CD4-positive, alpha-beta T cell treated with Interleukin-17A for 4 hours (primary cell): Measurements from ENCODE around the gene SSX4.
"Not testable (repeated sequence)": the region's sequence is repeated elsewhere in the genome, so short reads cannot be mapped to it uniquely, and the experiment has no call there.

Experiments
- DNase-seq: peaks from one replicate; pipeline ENCODE4 v3.0.0-alpha.2; 2020; ENCODE audit warnings: mixed read lengths

Gene SSX4, protein sequence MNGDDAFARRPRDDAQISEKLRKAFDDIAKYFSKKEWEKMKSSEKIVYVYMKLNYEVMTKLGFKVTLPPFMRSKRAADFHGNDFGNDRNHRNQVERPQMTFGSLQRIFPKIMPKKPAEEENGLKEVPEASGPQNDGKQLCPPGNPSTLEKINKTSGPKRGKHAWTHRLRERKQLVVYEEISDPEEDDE

DNA sequence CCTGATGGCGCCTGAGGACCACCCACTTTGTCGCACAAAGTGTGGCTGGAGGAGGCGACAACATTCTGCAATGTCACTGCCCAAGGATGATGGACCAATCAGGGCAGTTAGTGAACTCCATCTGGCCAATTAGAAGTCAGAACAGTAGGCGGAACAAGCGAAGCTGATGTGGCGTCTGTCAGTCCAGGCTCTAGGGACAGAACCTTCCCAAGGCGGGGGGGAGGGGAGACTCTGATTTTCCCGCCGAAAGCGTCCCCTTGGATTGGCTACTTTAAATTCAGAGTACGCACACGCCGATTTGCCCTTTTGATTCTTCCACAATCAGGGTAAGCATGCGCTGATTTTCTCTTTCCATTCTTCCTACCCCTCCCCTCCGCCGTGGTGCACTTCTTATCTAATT is at the start of gene SSX4:
Gene SSX4 (plus strand): TSS at position 301 of the 400 bp plus-strand sequence. CDS start 515 bp downstream, outside the sequence.
- not testable (repeated sequence) for DNase-seq

DNA sequence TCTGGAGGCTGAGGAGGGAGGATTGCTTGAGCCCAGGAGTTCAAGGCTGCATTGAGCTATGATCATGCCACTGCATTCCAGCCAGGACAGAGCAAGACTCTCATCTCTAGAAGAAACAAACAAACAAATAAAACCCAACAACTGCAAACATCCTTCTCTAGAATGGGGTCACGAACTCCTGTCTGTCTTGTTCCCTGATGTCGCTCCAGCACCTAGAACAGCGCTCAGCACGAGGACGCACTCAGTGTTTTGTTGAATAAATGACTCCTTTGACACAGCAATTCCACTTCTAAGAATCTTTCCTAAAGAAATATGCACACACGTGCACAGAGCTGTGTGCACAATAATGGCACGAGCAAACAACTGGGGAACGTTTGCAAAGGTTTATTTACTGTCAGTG is 37.3 kb upstream of the SSX4 start:
- DNase-seq, result not testable (repeated sequence)

DNA sequence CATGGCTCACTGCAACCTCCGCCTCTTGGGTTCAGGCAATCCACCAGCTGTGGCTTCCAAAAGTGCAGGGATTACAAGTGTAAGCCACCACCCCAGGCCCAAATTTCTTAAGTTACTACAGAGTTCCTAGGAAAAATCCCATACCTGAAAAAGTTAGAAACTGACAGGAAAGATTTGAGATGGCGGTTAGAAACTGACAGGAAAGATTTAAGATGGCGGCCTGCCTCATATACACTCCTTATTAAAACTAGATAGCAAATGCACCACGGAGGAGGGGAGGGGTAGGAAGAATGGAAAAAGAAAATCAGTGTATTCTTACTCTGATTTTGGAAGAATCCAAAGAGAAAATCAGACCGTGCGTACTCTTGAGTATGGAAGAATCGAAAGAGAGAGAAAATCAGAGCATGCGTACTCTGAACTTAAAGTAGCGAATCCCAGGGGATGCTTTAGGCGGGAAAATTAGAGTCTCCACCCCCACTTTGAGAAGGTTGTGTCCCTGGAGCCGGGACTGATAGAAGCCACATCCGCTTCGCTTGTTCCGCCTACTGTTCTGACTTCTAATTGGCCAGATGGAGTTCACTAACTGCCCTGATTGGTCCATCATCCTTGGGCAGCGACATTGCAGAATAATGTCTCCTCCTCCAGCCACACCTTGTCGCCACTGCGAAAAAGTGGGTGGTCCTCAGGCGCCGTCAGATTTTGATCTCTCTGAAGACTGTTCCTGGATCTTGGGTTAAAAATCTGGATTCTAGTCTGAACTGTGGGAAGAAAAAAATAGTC is 26.8 kb upstream of the SSX4 start, which contains the start of gene SSX3:
Gene SSX3 (minus strand): TSS at position 389 of the 780 bp plus-strand sequence. CDS start 1,454 bp downstream, outside the sequence.
- DNase-seq, result not testable (repeated sequence)

DNA sequence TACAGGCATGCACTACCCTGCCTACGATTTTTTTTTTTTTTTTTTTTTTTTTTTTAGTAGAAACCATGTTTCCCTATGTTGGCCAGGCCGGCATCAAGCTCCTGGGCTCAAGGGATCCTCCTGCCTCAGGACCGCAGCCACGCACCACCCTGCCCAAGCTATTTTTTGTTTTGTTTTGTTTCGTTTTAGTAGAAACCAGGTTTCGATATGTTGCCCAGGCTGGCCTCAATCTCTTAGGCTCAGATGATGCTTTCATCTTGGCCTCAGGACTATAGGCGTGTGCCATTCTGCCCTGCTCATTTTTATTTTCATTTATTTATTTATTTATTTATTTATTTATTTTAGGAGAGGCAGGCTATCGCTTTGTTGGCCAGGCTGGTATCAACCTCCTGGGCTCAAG is 25.7 kb upstream of the SSX4 start:
- no peak for DNase-seq

DNA sequence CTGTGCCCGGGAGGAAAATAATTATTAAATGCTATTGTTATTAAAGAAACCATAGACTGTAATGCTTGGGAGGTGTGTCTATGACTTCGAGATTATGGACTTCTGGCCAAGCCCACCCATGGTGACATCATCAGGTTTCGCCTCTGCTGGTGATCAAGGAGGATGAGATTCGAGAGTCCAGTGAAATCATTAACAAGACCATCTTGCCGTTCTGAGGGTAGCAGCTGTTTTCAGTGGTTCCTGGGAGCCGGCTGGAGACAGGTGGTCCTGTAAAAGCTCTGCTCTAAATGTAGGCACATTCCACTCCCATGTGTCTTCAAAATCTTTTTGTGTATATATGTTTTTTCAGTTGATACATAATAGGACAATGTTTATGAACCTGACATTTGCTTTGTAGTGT is 24.1 kb upstream of the SSX4 start:
- not testable (repeated sequence) for DNase-seq

DNA sequence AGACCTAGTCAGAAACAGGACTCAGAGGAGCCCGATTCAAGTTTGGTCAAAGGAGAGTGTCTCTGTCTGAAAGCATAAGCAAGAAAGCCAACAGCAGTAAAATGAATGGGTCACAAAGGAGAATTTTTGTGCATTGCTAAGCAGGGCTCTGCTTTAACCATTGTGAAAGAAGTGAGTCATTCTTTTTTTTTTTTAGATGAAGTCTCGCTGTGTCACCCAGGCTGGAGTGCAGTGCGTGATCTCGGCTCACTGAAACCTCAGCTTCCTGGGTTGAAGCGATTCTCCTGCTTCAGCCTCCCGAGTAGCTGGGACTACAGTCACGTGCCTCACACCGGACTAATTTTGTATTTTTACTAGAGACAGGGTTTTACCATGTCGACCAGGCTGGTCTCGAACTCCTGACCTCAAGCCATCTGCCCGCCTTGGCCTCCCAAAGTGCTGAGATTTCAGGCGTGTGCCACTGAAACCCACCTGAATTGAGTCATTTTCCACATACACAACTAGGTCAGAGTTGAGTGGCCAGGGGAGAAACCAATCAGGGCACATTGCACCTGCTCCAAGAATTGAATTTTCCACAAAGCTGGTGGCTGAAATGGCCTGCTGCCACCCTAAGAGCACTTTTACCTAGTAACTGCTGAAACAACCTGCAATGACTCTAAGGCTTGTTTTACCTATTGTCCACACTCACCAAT is 15.5 kb upstream of the SSX4 start:
- DNase-seq, result not testable (repeated sequence)

DNA sequence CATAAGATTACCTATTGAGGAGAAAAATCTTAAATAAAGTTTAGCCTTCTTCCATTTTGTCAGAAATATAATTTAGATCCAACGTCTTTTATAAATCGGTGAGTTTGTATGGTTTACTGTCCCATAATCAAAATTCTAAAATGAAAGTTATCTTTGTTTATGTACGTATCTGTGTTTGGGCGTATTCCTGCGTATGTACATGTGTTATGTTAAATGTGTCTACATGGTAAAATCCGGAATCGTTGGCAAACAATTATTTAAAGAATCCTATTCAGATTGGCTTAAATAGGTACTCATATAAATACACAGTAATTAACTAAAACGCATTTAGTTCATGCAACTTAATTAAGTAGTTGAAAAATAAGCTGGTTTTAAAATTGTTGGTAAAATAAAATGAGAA is 12.9 kb upstream of the SSX4 start:
- not testable (repeated sequence) for DNase-seq

DNA sequence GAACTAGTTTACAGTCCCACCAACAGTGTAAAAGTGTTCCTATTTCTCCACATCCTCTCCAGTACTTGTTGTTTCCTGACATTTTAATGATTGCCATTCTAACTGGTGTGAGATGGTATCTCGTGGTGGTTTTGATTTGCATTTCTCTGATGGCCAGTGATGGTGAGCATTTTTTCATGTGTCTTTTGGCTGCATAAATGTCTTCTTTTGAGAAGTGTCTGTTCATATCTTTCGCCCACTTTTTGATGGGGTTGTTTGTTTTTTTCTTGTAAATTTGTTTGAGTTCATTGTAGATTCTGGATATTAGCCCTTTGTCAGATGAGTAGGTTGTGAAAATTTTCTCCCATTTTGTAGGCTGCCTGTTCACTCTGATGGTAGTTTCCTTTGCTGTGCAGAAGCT is 13.6 kb downstream of the SSX4 start:
- DNase-seq, result not testable (repeated sequence)

DNA sequence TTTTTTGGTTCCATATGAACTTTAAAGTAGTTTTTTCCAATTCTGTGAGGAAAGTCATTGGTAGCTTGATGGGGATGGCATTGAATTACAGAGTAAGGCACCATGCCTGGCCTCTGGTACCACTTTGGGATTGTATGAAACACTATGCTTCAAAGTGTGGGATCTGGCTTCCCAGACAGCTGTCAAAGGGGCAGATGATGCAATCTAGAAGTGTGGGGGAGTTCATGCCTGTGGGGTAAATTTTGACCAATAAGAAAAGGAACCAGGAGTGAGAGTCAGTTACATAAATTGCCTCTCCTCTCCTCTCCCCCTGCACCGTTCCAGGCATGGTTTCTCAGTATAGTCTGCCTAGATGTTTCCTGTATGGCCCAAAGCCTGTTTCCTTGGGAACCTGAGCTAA is 14.5 kb downstream of the SSX4 start:
- DNase-seq, result not testable (repeated sequence)

DNA sequence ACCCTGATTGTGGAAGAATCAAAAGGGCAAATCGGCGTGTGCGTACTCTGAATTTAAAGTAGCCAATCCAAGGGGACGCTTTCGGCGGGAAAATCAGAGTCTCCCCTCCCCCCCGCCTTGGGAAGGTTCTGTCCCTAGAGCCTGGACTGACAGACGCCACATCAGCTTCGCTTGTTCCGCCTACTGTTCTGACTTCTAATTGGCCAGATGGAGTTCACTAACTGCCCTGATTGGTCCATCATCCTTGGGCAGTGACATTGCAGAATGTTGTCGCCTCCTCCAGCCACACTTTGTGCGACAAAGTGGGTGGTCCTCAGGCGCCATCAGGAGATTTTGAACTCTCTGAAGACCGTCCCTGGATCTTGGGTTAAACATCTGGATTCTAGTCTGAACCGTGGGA is 28.5 kb downstream of the SSX4 start, which contains the start of gene SSX4B:
Gene SSX4B (minus strand): TSS at position 101 of the 400 bp plus-strand sequence. CDS start 588 bp downstream, outside the sequence.
- not testable (repeated sequence) for DNase-seq

DNA sequence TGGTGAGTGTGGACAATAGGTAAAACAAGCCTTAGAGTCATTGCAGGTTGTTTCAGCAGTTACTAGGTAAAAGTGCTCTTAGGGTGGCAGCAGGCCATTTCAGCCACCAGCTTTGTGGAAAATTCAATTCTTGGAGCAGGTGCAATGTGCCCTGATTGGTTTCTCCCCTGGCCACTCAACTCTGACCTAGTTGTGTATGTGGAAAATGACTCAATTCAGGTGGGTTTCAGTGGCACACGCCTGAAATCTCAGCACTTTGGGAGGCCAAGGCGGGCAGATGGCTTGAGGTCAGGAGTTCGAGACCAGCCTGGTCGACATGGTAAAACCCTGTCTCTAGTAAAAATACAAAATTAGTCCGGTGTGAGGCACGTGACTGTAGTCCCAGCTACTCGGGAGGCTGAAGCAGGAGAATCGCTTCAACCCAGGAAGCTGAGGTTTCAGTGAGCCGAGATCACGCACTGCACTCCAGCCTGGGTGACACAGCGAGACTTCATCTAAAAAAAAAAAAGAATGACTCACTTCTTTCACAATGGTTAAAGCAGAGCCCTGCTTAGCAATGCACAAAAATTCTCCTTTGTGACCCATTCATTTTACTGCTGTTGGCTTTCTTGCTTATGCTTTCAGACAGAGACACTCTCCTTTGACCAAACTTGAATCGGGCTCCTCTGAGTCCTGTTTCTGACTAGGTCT is 43.8 kb downstream of the SSX4 start:
- not testable (repeated sequence) for DNase-seq

DNA sequence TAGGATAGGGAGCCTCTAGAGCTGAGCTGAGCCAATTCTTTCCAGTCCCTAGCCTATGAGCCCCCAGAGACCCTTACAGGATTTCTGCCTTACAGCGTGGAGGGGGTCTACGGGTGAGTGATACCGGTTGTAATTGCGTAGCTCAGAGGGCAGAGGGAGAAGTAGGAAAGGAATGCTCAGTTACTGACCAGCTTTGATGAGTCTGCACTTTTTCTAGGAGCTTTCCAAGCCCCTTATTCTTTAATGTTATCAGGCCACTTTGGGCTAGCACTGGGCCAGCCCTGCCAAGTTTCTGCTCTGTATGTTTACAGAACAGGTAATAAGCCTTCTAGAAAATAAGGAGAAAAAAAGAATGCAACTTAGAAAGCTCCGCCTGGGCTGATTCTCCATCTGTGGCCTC is 46.3 kb downstream of the SSX4 start:
- not testable (repeated sequence) for DNase-seq

DNA sequence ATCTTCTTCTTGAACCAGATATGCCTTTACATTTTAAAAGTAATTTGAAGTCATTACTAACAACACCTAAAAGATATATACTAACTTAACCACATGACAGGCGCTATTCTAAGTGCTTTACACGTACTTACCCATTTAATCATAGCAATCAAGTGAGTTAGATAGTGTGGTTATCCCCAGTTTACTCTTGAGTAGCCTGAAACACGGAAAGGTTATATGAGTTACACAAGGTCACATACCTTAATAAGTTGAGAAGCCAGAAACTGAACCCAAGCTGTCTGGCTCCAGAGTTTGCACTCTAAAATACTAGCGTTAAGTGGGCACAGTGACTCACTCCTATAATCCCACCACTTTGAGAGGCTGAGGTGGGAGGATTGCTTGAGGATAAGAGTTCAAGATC is 46.8 kb downstream of the SSX4 start:
- DNase-seq, result not testable (repeated sequence)

DNA sequence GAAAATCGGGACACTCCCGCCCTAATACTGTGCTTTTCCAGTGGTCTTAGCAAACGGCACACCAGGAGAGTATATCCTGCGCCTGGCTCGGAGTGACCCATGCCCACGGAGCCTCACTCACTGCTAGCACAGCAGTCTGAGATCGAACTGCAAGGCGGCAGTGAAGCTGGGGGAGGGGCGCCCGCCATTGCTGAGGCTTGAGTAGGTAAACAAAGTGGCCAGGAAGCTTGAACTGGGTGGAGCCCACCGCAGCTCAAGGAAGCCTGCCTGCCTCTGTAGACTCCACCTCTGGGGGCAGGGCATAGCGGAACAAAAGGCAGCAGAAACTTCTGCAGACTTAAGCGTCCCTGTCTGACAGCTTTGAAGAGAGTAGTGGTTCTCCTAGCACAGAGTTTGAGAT is 50.4 kb downstream of the SSX4 start:
- not testable (repeated sequence) for DNase-seq
